HG03135 (cell line): ENCODE measurements around the gene NAA25.

ENCODE experiments used
- ATAC-seq: cut with Tn5 transposase; IDR thresholded peaks from one replicate; pipeline ENCODE4 v1.9.1; 2021; ENCODE audit warnings: mild to moderate bottlenecking, moderate library complexity; ENCODE audit not compliant: unreplicated experiment

Gene NAA25

DNA sequence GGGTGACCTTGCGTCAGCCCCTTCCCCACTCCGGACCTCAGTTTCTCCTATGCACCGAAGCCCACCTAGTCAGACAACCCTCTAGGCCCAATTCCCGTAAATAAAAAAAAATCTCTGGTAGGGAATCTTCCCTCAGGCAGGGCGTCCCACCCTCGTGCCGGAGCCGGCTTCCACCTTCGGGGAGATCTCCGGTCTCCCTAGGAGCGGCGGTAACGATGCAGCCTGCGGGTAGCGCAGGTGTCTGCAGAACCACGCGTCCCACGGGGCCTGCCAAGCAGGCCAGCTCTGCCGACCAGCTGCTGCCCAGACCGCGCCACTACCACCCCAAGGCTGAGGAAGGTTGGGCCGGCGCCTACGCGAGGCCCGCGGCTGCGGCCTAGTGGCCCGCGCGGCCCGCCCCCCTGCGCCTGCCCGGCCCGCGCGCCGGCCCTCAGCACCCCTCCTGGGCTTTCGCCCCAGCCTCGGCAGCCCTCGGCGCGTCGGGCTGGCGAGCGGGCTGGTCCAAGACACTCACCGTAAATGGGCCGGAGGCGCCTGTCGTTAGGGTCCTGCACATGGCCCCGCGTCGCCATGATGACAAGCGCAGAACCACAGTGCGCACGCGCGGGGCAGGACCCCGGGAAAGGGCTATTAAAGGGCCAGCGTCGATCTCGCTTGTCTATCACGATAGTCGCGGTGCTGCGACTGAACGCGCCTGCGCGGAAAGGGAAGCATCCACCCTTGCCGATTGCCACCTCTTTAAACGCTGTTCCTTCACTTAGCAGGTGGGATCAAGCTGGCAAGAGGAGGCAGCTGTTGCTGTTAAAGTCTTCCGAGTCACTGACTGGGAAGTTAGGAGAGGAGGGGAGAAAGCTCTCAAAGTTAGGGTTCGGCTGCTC is at the start of gene NAA25:
NAA25 (minus strand) TSS at position 582 of the 878 bp plus-strand sequence; CDS start at position 572, 10 bp downstream.
- ATAC-seq, result peak; percentile 54

DNA sequence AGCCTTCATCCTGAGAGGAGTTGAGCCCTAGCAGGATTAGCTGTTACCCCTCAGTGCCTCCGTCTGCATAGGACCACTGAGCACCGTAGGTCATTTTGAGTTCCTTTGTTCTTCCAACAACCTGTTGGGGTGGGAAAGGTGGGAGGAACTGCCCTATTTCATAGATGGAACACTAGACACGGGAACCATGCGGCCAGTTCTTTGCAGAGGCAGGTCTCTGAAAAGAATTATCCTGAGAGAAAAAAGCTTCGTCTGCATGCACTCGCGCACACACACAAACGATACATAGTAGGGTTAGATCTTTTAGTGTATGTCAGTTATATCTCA is 45.3 kb upstream of the NAA25 start:
- no peak for ATAC-seq

DNA sequence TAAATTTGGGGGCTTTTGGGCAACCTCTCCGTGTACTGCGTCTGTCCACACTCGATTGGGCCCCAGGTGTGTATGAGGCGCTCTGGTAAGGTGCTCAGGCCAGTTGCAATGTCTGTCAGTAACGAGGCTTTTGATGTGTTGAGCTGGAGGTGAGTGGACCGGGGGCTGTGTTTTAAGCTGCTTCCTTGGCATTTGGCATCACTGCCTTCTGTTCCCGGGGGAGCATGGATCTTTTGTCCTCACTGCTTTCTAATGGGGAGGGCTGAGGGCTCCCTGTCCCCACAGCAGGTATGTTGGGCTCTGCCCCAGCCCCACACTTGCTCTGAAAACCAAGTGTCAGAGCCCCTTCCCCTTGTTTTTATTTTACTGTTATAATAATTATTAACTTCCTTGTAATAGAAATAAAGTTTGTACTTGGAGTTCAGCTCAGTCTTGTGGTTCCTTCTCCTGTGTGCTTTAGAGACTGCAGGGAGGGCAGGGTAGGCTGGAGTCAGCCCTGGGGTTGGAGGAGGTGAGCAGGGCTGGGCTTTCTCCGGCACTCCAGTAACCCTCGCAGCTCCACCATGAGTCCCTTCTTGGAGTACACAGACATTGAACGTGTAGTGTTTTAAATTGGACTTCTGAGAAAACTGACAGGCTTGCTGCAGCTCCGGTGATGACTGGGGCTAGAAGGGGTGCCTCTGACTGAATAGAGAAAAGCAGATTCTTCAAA is 44.8 kb upstream of the NAA25 start:
- ATAC-seq, result no peak

DNA sequence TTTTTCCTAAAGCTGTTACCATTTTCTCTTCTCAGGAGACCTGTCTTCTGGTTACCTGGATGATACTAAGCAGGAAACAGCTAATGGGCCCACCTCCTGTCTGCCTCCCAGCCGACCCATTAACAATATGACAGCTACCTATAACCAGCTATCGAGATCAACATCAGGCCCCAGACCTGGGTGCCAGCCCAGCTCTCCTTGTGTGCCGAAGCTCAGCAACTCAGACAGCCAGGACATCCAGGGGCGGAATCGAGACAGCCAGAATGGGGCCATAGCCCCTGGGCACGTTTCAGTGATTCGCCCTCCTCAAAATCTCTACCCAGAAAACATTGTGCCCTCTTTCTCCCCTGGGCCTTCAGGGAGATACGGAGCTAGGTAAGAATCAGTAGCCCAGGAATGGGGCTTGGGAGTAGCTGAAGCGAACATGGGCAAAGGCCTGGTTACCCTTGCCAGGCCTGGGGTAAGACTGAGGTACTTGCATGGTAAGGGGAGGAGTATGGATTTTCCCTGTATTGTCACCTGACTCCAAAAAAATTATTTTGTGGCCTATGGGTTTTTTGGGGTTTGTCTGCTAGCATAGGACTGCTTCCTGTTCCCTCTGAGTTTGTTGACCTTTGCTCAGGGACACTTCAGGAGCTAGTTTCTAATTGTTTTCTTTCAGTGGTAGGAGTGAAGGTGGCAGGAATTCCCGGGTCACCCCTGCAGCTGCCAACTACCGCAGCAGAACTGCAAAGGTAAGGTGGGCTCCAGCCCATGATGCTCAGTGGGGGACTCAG is 43.4 kb upstream of the NAA25 start:
- ATAC-seq, result no peak

DNA sequence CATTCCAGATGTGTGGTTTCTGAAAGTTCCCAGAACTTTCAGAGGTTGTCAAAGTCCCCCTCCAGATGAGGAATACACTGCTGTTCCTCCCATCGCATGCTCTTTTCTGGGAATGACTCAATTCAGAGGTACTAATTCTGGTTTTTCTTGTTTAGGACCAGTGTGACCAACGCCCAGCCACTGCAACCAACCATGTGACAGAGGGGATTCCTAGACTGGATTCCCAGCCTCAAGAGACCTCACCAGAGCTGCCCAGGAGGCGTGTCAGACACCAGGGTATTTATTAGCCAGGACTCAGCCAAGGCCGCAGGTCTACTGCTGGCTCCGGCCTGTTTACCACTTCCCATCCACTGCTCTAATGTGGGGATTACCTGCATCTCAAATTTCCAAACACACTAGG is 41.0 kb upstream of the NAA25 start:
- ATAC-seq, result no peak

DNA sequence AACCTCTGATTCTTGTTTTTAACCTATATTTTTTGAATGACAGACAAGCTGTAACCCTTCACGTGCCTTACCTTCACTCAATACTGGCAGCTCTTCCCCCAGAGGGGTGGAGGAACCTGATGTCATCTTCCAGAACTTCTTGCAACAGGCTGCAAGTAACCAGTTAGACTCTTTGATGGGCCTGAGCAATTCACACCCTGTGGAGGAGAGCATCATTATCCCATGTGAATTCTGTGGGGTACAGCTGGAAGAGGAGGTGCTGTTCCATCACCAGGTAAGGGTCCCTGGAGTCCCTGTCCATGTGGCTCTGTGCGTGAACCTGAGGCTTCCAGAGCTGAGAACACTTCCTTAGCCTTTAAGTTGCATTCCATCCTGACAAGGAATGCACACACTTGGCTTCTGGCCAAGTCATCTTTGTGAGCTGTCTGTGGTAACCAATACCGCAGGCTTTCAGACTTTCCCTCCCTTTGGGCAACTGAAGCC is 39.5 kb upstream of the NAA25 start:
- ATAC-seq, result no peak

DNA sequence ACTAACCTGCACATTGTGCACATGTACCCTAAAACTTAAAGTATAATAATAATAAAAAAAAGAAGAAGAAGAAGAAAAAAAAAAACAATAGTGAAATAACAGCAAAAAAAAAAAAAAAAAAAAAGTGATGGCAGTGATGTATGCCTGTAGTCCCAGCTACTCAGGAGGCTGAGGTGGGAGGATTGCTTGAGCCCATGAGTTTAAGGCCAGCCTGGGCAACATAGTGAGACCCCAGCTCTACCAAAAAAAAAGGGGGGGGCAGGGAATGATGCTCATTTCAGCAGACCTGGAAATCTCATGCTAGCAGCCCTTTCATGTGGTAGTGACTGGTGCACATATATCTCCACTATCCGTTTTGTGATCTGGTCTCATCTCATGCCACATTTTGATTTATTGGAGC is 37.5 kb upstream of the NAA25 start:
- no peak for ATAC-seq

DNA sequence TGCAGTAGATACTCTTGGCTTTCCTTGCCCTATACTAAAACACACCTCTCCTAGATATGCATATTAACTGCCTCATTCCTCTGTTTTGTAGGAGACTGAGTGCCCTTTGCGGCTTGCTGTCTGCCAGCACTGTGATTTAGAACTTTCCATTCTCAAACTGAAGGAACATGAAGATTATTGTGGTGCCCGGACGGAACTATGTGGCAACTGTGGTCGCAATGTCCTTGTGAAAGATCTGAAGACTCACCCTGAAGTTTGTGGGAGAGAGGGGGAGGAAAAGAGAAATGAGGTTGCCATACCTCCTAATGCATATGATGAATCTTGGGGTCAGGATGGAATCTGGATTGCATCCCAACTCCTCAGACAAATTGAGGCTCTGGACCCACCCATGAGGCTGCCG is 32.1 kb upstream of the NAA25 start:
- ATAC-seq, result no peak

DNA sequence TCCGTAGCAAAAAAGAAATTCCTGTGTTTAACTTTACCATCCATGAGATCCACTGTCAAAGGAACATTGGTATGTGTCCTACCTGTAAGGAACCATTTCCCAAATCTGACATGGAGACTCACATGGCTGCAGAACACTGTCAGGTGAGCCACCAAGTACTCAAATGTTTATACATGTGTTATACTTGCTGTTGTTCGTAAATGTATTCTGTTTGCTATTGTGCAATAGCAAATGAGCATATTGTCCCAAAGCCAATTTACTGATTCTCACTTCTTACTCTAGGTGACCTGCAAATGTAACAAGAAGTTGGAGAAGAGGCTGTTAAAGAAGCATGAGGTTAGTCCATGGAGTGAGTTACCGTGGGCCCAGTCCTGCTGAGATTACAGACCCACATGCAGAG is 26.1 kb upstream of the NAA25 start:
- no peak for ATAC-seq

DNA sequence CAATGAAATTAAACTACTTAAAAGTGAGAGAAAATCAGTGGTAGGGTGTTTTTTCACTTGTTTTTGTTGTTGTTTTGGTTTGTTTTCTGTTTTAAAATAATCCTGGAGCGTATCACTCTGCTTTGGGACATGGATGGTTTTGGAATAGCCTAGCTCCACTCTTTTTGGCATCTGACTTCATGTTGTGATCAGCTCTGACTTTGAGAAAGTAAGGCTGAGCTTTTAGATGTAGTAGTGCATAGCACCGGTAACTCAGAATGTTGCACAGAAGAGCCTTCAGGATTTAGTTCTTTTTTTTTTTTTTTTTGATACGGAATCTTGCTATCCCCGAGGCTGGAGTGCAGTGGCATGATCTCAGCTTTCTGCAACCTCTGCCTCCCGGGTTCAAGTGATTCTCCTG is 24.8 kb upstream of the NAA25 start:
- no peak for ATAC-seq

DNA sequence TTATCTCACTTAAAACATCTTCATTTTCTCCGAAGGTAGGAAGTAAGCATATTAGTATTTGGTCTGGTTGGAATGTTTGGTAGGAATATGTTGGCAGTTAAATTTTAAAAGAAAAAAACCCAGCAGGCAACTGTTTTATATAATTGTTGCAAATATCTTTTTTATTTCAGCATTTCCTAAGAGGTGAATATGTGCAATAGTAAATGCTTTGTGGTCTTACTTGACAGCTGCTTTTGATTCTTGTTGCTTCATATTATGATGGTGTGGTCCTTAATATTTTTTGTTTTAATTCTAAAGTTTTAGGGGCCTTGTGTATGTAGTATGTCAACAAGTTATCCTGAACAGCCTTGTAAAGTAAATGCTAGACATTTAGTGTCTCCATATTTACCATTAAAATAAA is 23.1 kb upstream of the NAA25 start:
- ATAC-seq, result no peak

DNA sequence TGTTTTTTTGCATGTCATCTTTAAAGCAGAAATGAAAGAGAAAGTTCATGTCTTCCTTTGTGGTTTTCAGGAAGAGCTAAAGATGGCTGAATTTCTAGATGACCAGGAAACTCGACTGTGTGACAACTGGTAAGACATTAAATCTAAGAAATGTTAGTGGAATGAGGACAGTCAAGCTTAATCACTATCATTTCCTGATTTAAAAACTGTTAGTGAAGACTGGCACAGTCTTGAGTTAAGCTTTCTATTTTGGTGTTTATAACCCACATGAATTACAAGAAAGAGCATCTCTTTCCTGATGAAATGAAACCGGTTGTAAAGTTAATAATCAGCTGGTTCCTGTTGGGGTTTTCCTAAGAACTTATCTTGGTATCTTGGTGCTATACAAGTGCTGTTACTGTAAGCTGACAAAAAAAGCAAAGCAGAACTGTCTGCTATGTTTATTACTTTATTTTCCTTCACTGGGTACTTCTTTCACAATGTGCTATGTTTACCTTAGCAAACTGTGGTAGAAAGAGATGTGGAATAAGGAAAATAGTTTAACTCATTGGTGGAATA is 21.9 kb upstream of the NAA25 start:
- peak; percentile 43 for ATAC-seq

DNA sequence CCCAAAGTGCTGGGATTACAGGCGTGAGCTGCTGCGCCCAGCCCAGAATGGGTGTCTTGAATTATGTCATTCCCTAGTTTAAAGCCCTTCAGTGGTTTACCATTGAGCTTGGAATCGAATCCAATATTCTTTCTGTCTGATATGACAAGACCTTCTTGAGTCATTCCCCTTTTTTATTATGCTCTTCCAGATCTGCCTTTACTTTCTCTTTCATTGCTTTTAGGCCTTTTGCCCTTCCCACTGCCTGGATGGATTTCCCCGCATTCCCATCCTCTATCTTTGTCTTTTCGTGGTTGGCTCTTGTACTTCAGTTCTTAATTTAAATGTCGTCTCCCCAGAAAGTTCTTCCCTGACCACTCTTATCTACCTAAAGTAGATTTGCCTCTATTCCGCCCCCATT is 18.3 kb upstream of the NAA25 start:
- ATAC-seq, result no peak

DNA sequence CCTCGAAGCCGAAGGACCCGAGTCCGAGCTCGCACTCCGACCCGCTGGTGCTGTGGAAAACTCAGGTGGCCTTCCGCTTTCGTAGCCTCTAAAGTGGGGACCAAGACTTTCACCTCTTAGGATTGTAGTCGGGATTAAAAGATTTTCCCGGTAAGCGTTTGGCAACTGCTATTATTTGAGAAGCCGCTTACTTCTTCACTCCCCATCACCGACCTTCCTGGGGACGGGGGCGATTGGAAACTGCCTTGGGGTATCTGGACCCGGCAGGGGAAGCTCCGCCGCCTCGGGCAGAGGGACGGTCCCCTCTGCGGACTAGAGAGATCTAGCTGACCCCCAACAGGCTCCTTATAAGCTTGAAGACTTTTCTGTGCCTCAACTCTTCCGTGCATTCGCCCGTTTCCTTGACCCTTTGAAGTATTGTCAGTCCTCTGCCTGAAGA is 17.4 kb upstream of the NAA25 start:
- no peak for ATAC-seq

DNA sequence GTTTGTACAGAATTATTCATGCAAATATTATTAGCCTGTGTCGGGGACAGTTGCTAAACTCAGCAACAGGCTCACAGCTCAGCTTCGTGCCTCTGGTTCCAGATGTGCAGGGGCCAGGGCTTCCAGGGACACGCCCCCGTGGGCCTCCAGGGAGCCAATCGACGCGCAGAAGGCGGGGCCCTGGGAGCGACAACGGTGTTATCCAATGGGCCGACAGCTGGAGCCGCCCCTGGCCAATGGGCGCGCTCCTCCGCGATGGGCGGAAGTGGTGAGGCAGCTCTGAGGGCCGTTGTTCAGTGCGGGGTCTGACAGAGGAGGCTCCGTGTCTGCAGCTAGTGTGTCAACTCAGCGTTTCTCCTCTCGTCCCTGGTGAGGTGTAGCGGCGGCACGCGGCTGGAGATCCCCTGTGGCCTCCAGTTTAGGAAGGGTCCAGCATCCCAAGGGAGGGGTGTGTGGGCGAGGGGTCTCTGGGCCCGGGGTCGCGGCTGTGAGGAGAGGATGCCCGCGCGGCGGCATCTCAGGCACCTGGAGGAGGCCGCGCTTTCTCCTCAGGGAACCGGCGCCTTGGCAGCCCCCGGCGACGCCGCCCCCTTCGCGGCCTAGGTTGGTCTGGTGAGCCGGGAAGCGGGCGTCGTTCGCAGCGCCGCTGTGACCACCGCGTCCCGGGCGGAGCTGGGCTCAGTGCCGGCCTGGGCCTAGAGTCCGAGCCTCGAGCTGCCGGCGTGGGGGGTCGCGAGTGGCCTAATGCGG is 16.8 kb upstream of the NAA25 start, which contains the start of gene TRAFD1:
TRAFD1 (plus strand) TSS at position 311 of the 750 bp plus-strand sequence. CDS start 4,963 bp downstream, outside the sequence.
- ATAC-seq, result peak; percentile 94

DNA sequence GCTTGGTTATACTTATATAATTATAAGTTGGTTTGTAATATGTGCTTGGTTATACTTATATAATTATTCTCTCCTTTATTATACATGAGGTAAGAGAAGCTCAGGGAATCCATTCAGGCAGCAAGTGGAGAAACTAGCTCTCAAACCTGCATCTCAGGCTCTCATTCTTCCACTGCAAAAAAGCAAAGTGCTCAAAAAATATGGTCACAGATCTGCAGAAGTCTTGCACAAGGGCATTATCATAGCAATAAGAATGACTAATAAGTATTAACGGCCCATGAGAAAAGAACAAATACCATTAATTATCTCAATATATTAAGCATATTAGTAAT is 16.3 kb upstream of the NAA25 start:
- ATAC-seq, result no peak

DNA sequence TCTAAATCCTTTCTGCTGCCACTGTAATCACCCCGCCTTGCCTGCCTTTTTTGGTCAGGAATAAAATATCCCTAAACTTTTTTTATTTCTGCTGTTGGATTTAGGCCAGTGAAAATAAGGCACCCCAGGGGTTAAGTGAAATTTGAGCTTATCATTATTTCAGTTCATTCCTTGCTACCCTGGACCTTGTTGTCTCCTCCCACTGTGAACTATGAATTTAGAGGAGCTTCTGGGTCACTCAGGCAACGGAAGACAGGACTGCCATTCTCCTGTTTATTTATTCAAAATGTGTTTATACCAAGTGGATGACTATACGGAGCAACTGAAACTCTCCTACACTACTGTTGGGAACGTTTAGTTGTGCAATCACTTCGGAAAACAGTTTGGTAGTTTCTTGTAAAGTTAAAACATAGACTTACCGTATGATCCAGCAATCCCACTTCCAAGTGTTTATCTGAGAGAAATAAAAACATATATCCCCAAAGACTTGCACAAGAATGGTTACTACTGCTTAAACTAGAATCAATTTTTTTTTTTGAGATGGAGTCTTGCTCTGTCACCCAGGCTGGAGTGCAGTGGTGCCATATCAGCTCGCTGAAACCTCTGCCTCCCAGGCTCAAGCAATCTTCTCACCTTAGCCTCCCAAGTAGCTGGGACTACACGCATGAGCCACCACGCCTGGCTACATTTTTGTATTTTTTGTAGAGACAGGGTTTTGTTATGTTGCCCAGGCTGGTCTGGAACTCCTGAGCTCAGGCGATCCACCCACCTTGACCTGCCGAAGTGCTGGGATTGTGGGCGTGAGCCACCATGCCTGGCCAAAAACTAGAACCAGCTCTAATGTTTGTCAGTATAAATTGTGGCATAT is 14.5 kb upstream of the NAA25 start:
- ATAC-seq, result no peak

DNA sequence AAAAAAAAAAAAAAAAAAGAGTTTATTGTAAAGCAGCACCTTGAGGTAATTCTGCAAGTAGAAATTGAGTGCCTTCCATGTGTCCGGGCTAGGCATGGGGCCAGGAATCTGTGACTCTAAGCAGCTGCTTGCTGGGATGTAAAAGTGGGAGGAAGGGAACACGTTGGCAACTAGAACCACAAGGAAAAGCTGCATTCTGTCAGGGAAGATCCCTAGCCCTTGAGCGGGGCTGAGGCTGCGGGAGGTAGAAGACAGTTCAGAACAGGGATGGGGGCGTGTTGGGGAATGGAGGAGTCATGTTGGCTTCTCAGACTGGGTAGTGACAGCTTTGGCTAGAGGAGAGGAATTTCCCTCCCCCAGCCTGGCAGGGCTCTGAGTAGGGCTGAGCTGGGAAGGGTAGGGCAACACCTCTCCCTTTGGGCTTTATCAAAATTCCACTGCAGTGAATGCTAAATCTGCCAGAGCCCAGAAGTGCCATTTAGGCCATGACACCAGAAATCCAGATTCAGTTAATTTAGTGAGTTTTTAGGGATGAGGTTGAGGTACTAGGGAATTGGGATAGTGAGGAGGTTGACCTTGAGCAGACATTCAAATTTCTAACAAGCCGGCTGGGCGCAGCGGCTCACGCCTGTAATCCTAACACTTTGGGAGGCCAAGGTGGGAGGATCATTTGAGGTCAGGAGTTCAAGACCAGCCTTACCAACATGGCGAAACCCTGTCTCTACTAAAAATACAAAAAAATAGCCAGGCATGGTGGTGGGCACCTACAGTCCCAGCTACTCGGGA is 13.4 kb upstream of the NAA25 start:
- no peak for ATAC-seq

DNA sequence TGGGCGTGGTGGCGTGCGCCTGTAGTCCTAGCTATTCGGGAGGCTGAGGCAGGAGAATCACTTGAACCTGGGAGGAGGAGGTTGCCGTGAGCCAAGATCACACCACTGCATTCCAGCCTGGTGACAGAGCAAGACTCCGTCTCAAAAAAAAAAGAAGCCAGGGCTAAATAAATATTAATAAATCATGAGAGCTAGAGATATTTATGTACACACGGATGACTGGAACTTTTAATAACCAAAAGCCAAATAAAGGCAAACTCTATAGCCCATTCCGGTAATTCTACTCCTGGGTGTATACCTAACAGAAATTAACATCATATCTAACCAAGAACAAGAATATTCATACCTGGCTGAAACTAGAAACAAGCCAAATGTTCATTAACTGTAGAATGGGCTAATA is 9.1 kb upstream of the NAA25 start:
- ATAC-seq, result no peak
